HCT116 (cell line): ENCODE measurements around the gene FNBP1. TPM values are rescaled to one million over a fixed set of nuclear protein-coding genes. Genes with fewer than 3 reads are reported as not detected.

Source experiments
- ATAC-seq: fragments of 200-7000 bp; cut with Tn5 transposase; 2 replicates; pipeline ENCODE4 v1.9.1; 2020; ENCODE audit warnings: mild to moderate bottlenecking, moderate library complexity
- BruUV-seq: library from RNA; stranded (reverse); fragments of 400-500 nt; replicated peaks from 2 replicates; lab custom pipeline; 2021; lab: Mats Ljungman, UMichigan
- CTCF ChIA-PET: fragments of 300-600 bp; sonication (Branson Sonifier 250); formaldehyde crosslinking; loops from one replicate; lab custom pipeline; 2021; ENCODE audit warnings: antibody characterized with exemption; lab: Charles Lee
- POLR2A ChIA-PET: fragments of 300-600, 350-600 bp; sonication (Branson Sonifier 250); formaldehyde crosslinking; loops from one replicate; lab custom pipeline; 2021; ENCODE audit warnings: antibody characterized with exemption; lab: Charles Lee
- RAD21 ChIA-PET, 2 experiments: fragments of 300-600 bp; sonication (Branson Sonifier 250); formaldehyde crosslinking; loops; one replicate each; lab custom pipeline; 2023; ENCODE audit warnings: low total read pairs in 2 of 2; ENCODE audit not compliant: uncharacterized antibody in 2 of 2, unreplicated experiment in 2 of 2, low non-redundant PET in 1 of 2; lab: Charles Lee
- DNase-seq: peaks from one replicate; pipeline ENCODE4 v3.0.0-alpha.2; 2010; ENCODE audit warnings: low read depth, low spot score
- H2AFZ ChIP-seq: fragments of 200-600 bp; shearing (Covaris generic), sonication (generic); 2 replicates; pipeline ENCODE4 v1.6.1; 2017; ENCODE audit warnings: low read depth, mixed run types, mixed read lengths, antibody characterized with exemption, low read length; ENCODE audit not compliant: poor library complexity, severe bottlenecking
- H3K27ac ChIP-seq: 2 replicates; pipeline ENCODE4 v1.5.1; 2012; ENCODE audit warnings: low read depth, low read length
- H3K27me3 ChIP-seq: fragments of 200-600 bp; sonication (generic); 2 replicates; pipeline ENCODE4 v1.6.1; 2016; ENCODE audit warnings: mixed run types, low read length, mixed read lengths; ENCODE audit not compliant: insufficient read depth
- H3K36me3 ChIP-seq, 2 experiments: fragments of 200-500 bp in 1 of 2; fragments of 200-600 bp in 1 of 2; sonication (Bioruptor generic) in 1 of 2; sonication (generic) in 1 of 2; 2 replicates each; pipeline versions ENCODE4 v1.5.1 to v1.6.1; 2014 to 2016; ENCODE audit warnings: low read length in 2 of 2, inconsistent platforms in 1 of 2, mixed read lengths in 1 of 2, mixed run types in 1 of 2; ENCODE audit not compliant: insufficient read depth in 2 of 2, control insufficient read depth in 1 of 2
- H3K4me1 ChIP-seq, 2 experiments: fragments of 200-600 bp in 1 of 2; sonication (generic) in 1 of 2; 2 replicates each; pipeline versions ENCODE4 v1.5.1 to v1.6.1; 2012 to 2017; ENCODE audit warnings: low read length in 2 of 2, inconsistent platforms in 1 of 2, mild to moderate bottlenecking in 1 of 2, mixed read lengths in 1 of 2, mixed run types in 1 of 2, moderate library complexity in 1 of 2; ENCODE audit not compliant: insufficient read depth in 2 of 2, control insufficient read depth in 1 of 2
- H3K4me2 ChIP-seq: fragments of 200-600 bp; sonication (generic); 2 replicates; pipeline ENCODE4 v1.6.1; 2017; ENCODE audit warnings: mixed run types, low read length, mixed read lengths
- H3K4me3 ChIP-seq, 2 experiments: fragments of 200-600 bp in 1 of 2; sonication (generic) in 1 of 2; replicated peaks in 1 of 2; 2 replicates each; pipeline ENCODE4 v1.5.1; 2011 to 2016; ENCODE audit warnings: low read length in 2 of 2, control low read depth in 1 of 2, low read depth in 1 of 2, mild to moderate bottlenecking in 1 of 2, mixed read lengths in 1 of 2, mixed run types in 1 of 2
- H3K79me2 ChIP-seq: fragments of 200-600 bp; sonication (generic); 2 replicates; pipeline ENCODE4 v1.6.1; 2017; ENCODE audit warnings: mild to moderate bottlenecking, mixed run types, low read length, moderate library complexity, mixed read lengths; ENCODE audit not compliant: insufficient read depth
- H3K9ac ChIP-seq: fragments of 200-600 bp; sonication (generic); 2 replicates; pipeline ENCODE4 v1.6.1; 2016; ENCODE audit warnings: low read length, mixed read lengths
- H3K9me2 ChIP-seq: fragments of 200-600 bp; sonication (generic), shearing (Covaris generic); 2 replicates; pipeline ENCODE4 v1.6.1; 2017; ENCODE audit warnings: mixed run types, mild to moderate bottlenecking, moderate library complexity; ENCODE audit not compliant: insufficient read depth
- H3K9me3 ChIP-seq, 2 experiments: fragments of 200-500 bp in 1 of 2; fragments of 200-600 bp in 1 of 2; sonication (Bioruptor generic) in 1 of 2; sonication (generic) in 1 of 2; 2 replicates each; pipeline ENCODE4 v1.6.1; 2014 to 2017; ENCODE audit warnings: low read length in 2 of 2, mixed read lengths in 2 of 2, inconsistent platforms in 1 of 2, low read depth in 1 of 2, mild to moderate bottlenecking in 1 of 2, mixed run types in 1 of 2, moderate library complexity in 1 of 2; ENCODE audit not compliant: control insufficient read depth in 1 of 2, insufficient read depth in 1 of 2
- H4K20me1 ChIP-seq: fragments of 200-600 bp; sonication (generic), shearing (Covaris generic); 2 replicates; pipeline ENCODE4 v1.6.1; 2017; ENCODE audit warnings: mixed run types, mild to moderate bottlenecking, moderate library complexity; ENCODE audit not compliant: insufficient read depth
- CEBPB ChIP-seq: IDR thresholded peaks from 2 replicates; pipeline ENCODE4 v1.6.1; 2012; ENCODE audit warnings: low read depth
- CTCF ChIP-seq, 3 experiments: fragments of 200-600 bp in 1 of 3; sonication (generic) in 1 of 3; IDR thresholded peaks in 2 of 3; conservative IDR thresholded peaks in 1 of 3; 2 replicates each; pipeline ENCODE4 v1.5.1; 2012 to 2017; ENCODE audit warnings: low read depth in 2 of 3, low read length in 2 of 3, antibody characterized with exemption in 1 of 3, borderline replicate concordance in 1 of 3, control low read depth in 1 of 3, mild to moderate bottlenecking in 1 of 3, mixed read lengths in 1 of 3, mixed run types in 1 of 3, moderate library complexity in 1 of 3; ENCODE audit not compliant: insufficient read depth in 1 of 3
- EGR1 ChIP-seq: IDR thresholded peaks from 2 replicates; pipeline ENCODE4 v1.6.1; 2012; ENCODE audit warnings: low read depth
- FOSL1 ChIP-seq: IDR thresholded peaks from 2 replicates; pipeline ENCODE4 v1.6.1; 2012; ENCODE audit warnings: low read depth
- POLR2A ChIP-seq: IDR thresholded peaks from 2 replicates; pipeline ENCODE4 v1.7.0; 2011; ENCODE audit warnings: borderline replicate concordance; ENCODE audit not compliant: insufficient read depth, insufficient read length; ENCODE audit errors: extremely low read depth
- REST ChIP-seq: IDR thresholded peaks from 2 replicates; pipeline ENCODE4 v1.6.1; 2012; ENCODE audit warnings: low read depth
- SP1 ChIP-seq: IDR thresholded peaks from 2 replicates; pipeline ENCODE4 v1.6.1; 2012; ENCODE audit warnings: low read depth
- SRF ChIP-seq: IDR thresholded peaks from 2 replicates; pipeline ENCODE4 v1.6.1; 2012; ENCODE audit warnings: low read depth
- TCF7L2 ChIP-seq: IDR thresholded peaks from 2 replicates; pipeline ENCODE4 v1.7.0; 2011; ENCODE audit warnings: borderline replicate concordance, inconsistent platforms; ENCODE audit not compliant: insufficient read depth, insufficient read length; ENCODE audit errors: extremely low read depth
- ZBTB33 ChIP-seq: IDR thresholded peaks from 2 replicates; pipeline ENCODE4 v1.6.1; 2011; ENCODE audit warnings: mild to moderate bottlenecking, low read length, moderate library complexity; ENCODE audit not compliant: insufficient replicate concordance; ENCODE audit errors: extremely low read depth
- intact Hi-C: fragments of 100-400 bp; cut with micrococcal nuclease; formaldehyde crosslinking; loops from 2 replicates; pipeline ENCODE4 v1.10.0; 2022
- microRNA-seq: library from miRNA; unstranded; fragments of <30 nt; microRNA quantifications from one replicate; pipeline ENCODE4, GENCODE V29; 2016; ENCODE audit warnings: borderline number of aligned reads
- total RNA-seq: library from RNA; stranded (reverse); gene quantifications from one replicate; pipeline ENCODE4 v1.2.1, GENCODE V29; 2021; ENCODE audit not compliant: unreplicated experiment

FNBP1 gene
- total RNA-seq, 1 experiment from 2014 or later = 25.0 TPM

GRCh38 chr9:129838707-129839259, 204.2 kb downstream of the FNBP1 start:
- peaks cover 4 to 14% of the 10 kb centered on the region in 2 experiments; a peak in 3 of 4 replicates for H3K4me1 ChIP-seq
- no TSS peak for BruUV-seq
- ChIA-PET RAD21 (interaction anchor here in 1 of 2 experiments (0.5 to 0.6 kb wide), 2 partner anchors 22 to 52 kb away, joined by 3 to 4 read pairs; no protein-coding TSS in a partner anchor), CTCF (no interaction called here), POLR2A (no interaction called here)
- DNase-seq = no peak
- TF ChIP-seq TCF7L2 (no peak), EGR1 (no peak), CTCF (IDR thresholded peaks at IDR 0.05 in 2 of 3, conservative IDR thresholded peaks at IDR 0.05 in 1 of 3; ENCODE audit: borderline replicate concordance in 1 of 3, insufficient read depth in 1 of 3, low read depth in 2 of 3, low read length in 2 of 3) (no peak), CEBPB (no peak), SRF (no peak), REST (no peak), SP1 (no peak), POLR2A (no peak), ZBTB33 (no peak), FOSL1 (no peak)
- no peak overlapping the region for H3K4me3 ChIP-seq
- H3K36me3 ChIP-seq = no peaks in the 10 kb centered on the region
- H3K9ac ChIP-seq = no peak overlapping the region
- H2AFZ ChIP-seq = no peak overlapping the region
- no peak for ATAC-seq
- H3K27me3 ChIP-seq = no peaks in the 10 kb centered on the region
- peaks cover 12% of the 10 kb centered on the region for H3K79me2 ChIP-seq
- no peaks in the 10 kb centered on the region for H4K20me1 ChIP-seq
- no peaks in the 10 kb centered on the region for H3K9me2 ChIP-seq
- no peaks in the 10 kb centered on the region for H3K9me3 ChIP-seq
- intact Hi-C loops = no loop called here
- H3K4me2 ChIP-seq = no peak overlapping the region
- H3K27ac ChIP-seq = no peak overlapping the region

Small RNAs within 50 kb of the gene (microRNA-seq; reads per million reads assigned to microRNA genes)
- not detected for gene MIR6855

Other genes starting within 250 kb of the FNBP1 start
- gene TOR1B, start 240.0 kb downstream of the FNBP1 start, total RNA-seq = 19.0 TPM
- 24.4 TPM for gene TOR1A, start 219.1 kb downstream of the FNBP1 start, total RNA-seq
- 41.4 TPM for gene C9orf78, start 207.9 kb downstream of the FNBP1 start, total RNA-seq
- gene USP20, start 207.7 kb downstream of the FNBP1 start, total RNA-seq = 16.8 TPM
- 32.5 TPM for gene GPR107, start 10.7 kb upstream of the FNBP1 start, total RNA-seq
- gene NCS1, start 129.2 kb upstream of the FNBP1 start, total RNA-seq = 68.7 TPM
- gene HMCN2, start 222.6 kb upstream of the FNBP1 start, total RNA-seq = 0.22 TPM